HFFc6 (cell line): ENCODE measurements around the gene RSRC1. TPM values are rescaled to one million over a fixed set of nuclear protein-coding genes. Genes with fewer than 3 reads are reported as not detected.

ENCODE experiments used
- DNase-seq: peaks from one replicate; pipeline ENCODE4 v3.0.0-alpha.2; 2018
- H3K27ac Mint-ChIP-seq: 2 replicates; pipeline ENCODE4 v1.8.0; 2020; ENCODE audit warnings: mild to moderate bottlenecking, mixed read lengths
- H3K27me3 Mint-ChIP-seq: 2 replicates; pipeline ENCODE4 v1.8.0; 2021; ENCODE audit warnings: mild to moderate bottlenecking, moderate library complexity, mixed read lengths; ENCODE audit not compliant: insufficient read depth
- H3K36me3 Mint-ChIP-seq: 2 replicates; pipeline ENCODE4 v1.8.0; 2021; ENCODE audit warnings: low read depth, mixed read lengths
- H3K4me1 Mint-ChIP-seq: 2 replicates; pipeline ENCODE4 v1.8.0; 2020; ENCODE audit warnings: low read depth, mixed read lengths
- H3K4me3 Mint-ChIP-seq: 2 replicates; pipeline ENCODE4 v1.8.0; 2020; ENCODE audit warnings: mild to moderate bottlenecking, moderate library complexity, mixed read lengths
- H3K9me3 Mint-ChIP-seq: 2 replicates; pipeline ENCODE4 v1.8.0; 2020; ENCODE audit warnings: mild to moderate bottlenecking, mixed read lengths
- total RNA-seq, 6 experiments: library from RNA; stranded (reverse); fragmentation: NEBNext Ultra II Directional; extraction: Animal tissue kit (Norgen Biotek cat#: 25700); gene quantifications; 2 replicates in 1 of 6; 3 replicates in 5 of 6; pipeline ENCODE4 v1.2.3, GENCODE V29; 2021
- TF ChIP-seq, protein P1 (sequence below): fragments of 200-600 bp; sonication (generic); IDR thresholded peaks from 2 replicates; pipeline ENCODE4 v1.5.0; 2021; ENCODE audit warnings: antibody characterized with exemption, mild to moderate bottlenecking

The RSRC1 gene
- total RNA-seq, 6 experiments from 2014 or later: 20.5 to 37.6 (median 33.0) TPM

DNA sequence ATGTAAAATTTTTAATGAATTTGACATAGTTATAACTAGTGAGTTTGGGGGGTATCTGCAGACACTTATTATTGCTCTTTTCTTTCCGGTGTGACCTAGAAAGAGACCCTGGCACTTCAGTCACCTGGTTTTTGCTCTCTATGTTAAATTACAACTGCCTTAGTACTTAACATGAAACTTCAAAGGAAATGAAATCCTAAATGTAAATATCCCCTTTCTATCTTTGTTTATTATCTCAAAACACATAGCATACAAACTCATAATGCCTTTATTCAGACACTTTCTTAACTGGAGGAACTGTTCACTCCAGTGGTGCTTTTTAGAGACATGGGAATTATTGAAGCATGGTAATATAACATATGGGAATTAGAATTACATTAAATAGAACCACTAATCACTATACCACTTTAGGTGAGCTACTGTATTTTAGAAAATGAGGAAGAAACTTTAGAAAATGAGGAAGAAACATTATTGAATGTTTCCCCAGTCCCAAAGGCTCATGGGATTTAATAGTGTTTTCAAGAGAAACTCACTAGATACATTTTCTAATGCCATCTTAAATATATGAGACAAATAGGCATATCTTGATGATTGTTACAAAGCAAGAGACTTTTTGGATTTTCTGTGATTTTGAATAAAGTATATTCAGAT lies 341.6 kb downstream of the RSRC1 start:
- Mint-ChIP-seq H3K27ac (no peak overlapping the region), H3K27me3 (no peaks in the 10 kb centered on the region), H3K4me1 (peaks cover 15% of the 10 kb centered on the region), H3K4me3 (no peak overlapping the region), H3K9me3 (no peaks in the 10 kb centered on the region), H3K36me3 (no peaks in the 10 kb centered on the region)
- no peak for DNase-seq
- TF ChIP-seq, protein P1, sequence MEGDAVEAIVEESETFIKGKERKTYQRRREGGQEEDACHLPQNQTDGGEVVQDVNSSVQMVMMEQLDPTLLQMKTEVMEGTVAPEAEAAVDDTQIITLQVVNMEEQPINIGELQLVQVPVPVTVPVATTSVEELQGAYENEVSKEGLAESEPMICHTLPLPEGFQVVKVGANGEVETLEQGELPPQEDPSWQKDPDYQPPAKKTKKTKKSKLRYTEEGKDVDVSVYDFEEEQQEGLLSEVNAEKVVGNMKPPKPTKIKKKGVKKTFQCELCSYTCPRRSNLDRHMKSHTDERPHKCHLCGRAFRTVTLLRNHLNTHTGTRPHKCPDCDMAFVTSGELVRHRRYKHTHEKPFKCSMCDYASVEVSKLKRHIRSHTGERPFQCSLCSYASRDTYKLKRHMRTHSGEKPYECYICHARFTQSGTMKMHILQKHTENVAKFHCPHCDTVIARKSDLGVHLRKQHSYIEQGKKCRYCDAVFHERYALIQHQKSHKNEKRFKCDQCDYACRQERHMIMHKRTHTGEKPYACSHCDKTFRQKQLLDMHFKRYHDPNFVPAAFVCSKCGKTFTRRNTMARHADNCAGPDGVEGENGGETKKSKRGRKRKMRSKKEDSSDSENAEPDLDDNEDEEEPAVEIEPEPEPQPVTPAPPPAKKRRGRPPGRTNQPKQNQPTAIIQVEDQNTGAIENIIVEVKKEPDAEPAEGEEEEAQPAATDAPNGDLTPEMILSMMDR: no peak

DNA sequence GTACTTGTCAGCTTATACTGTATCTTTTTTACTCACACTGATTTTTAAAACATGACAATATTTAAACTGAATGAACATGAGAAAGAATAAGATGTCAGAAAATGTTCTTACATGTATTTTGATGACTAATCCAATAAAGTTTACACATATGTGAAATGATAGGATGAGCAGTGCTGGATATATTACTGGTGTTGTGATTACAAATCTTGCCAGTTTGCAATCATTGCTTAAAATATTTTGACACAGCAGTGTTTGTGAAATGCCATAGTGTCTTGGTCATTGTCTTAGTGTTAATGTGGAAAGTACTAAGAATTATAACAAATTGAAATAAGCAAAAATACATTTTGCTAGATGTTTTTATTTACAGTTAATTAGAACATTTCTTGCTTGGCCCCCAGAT lies 342.4 kb downstream of the RSRC1 start:
- no peak for DNase-seq
- H3K27me3 Mint-ChIP-seq: no peaks in the 10 kb centered on the region
- TF ChIP-seq, protein P1: no peak
- H3K27ac Mint-ChIP-seq: no peak overlapping the region
- H3K4me1 Mint-ChIP-seq: peaks cover 15% of the 10 kb centered on the region
- H3K4me3 Mint-ChIP-seq: no peak overlapping the region
- no peaks in the 10 kb centered on the region for H3K36me3 Mint-ChIP-seq
- H3K9me3 Mint-ChIP-seq: no peaks in the 10 kb centered on the region

DNA sequence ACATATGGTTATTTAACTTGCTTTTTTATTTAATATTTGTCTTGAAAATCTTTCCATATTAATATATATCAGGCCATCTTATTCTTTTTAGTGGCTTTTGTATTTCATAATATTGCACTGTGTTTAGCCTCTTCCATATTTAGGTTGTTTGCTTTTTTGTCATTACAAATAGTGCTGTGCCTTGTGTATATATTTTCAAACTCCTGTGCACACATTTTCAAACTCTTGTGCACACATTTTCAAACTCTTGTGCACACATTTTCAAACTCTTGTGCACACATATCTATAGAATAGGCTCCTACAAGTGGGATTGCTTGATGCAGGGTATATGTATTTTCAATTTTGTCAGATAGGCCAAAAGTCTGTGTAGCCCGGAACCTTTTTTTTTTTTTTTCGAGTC lies 343.1 kb downstream of the RSRC1 start:
- DNase-seq: no peak
- peaks cover 15% of the 10 kb centered on the region for H3K4me1 Mint-ChIP-seq
- no peaks in the 10 kb centered on the region for H3K36me3 Mint-ChIP-seq
- no peak overlapping the region for H3K4me3 Mint-ChIP-seq
- no peak overlapping the region for H3K27ac Mint-ChIP-seq
- H3K27me3 Mint-ChIP-seq: no peaks in the 10 kb centered on the region
- TF ChIP-seq, protein P1: no peak
- H3K9me3 Mint-ChIP-seq: no peaks in the 10 kb centered on the region

DNA sequence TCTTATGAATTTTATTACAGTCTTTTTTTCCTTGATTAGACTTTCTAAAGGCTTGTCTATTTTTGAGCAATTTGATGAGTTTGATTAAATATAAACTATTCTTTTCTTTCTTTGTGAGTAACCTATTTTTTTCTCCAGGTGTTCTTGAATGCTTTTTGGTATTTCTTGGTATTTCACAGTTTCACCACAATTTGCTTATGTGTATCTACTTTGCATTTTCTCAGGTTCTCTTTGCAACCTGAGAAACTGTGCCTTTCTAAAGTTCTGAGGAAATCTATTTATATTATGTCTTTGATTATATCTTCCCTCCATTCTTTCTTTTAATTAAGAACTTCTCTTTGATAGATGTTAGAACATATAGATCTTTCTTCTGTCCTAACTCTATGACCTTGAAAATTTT lies 344.0 kb downstream of the RSRC1 start:
- TF ChIP-seq, protein P1: no peak
- no peaks in the 10 kb centered on the region for H3K36me3 Mint-ChIP-seq
- H3K9me3 Mint-ChIP-seq: no peaks in the 10 kb centered on the region
- peaks cover 15% of the 10 kb centered on the region for H3K4me1 Mint-ChIP-seq
- DNase-seq: no peak
- H3K27ac Mint-ChIP-seq: no peak overlapping the region
- H3K4me3 Mint-ChIP-seq: no peak overlapping the region
- no peaks in the 10 kb centered on the region; the same call in 1 of the 2 replicates for H3K27me3 Mint-ChIP-seq

DNA sequence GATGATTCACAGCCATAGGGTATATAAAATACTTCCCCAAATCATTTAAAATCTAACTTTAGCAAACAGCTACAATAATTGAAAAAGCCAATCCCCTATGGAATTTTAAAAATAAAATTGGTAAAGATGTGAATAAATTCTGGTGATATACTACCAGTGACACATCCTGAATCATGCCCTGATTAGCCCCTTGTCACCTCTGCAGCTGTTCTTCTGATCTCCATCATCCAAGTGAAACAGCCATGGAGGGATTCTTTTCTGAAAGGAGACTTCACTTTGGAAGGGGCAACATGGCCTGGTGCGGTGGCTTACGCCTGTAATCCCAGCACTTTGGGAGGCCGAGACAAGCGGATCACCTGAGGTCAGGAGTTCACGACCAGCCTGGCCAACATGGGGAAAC lies 345.5 kb downstream of the RSRC1 start:
- no peaks in the 10 kb centered on the region; the same call in 1 of the 2 replicates for H3K27me3 Mint-ChIP-seq
- H3K4me1 Mint-ChIP-seq: peaks cover 15% of the 10 kb centered on the region
- DNase-seq: no peak
- H3K9me3 Mint-ChIP-seq: no peaks in the 10 kb centered on the region
- H3K27ac Mint-ChIP-seq: no peak overlapping the region
- no peaks in the 10 kb centered on the region for H3K36me3 Mint-ChIP-seq
- TF ChIP-seq, protein P1: no peak
- no peak overlapping the region for H3K4me3 Mint-ChIP-seq
